ENCODE data around the gene DLG2.

DLG2 gene

DNA sequence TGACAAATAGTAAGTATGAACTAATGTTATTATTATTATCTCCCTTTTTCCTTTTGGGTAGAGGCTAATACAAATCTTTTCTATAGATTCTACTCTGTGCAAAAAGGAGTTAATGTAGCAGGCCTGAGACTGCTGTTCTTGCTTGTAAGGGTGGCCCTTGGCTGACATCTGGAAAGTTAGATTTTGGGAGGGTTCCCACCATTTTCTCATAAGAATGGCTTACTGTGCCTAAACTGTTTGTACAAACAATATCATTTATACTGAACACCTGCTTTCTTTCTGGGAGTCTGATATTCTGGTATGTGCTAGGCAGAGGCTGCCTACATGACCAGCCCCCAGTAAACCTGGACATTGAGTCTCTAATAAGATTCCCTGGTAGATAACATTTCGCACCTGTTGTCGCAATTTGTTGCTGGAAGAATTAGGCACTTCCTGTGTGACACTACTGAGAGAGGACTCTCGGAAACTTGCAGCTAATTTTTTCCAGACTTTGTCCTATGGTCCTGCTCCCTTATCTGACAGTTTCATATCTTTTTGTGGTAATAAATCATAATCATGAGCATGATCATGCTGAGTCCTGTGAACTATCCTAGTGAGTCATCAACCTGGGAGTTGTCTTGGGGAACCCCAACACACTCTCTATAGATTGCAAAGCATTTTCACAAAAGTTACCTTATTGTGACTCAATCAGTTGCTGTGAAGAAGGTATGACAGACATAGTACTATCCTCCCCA lies 2083.3 kb downstream of the DLG2 start:
- peaks cover 0 to 5% of the 10 kb centered on the region in 2 donors for H3K4me1 Mint-ChIP-seq
- peak; percentile 73 to 92 for ATAC-seq (replicated peaks)
- DNase-seq = no peak
- H3K27me3 Mint-ChIP-seq = peaks cover 19% of the 10 kb centered on the region in 2 donors
- H3K4me3 Mint-ChIP-seq = no peak overlapping the region
- no peaks in the 10 kb centered on the region for H3K36me3 Mint-ChIP-seq
- H3K27ac Mint-ChIP-seq = no peak overlapping the region
- no peaks in the 10 kb centered on the region for H3K9me3 Mint-ChIP-seq

DNA sequence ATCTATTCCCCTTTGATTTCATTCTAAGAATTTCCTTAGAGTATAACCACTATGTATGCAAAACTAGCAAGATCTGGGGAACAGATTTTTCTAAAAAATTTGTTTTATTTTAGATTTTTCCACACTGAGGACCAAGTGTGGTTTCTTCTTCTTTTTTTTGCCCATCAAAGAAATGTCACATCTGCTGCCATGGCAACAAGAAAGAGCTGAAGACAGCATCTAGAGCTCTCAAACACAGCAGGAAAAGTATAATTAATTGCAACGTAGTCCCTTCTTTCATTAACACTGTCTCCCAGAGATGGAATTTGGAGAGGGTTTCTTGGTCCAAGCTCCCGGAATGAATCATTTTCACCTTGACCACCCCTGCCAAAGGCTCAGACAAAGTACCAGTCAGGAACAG lies 2084.3 kb downstream of the DLG2 start:
- ATAC-seq (replicated peaks) (no peak), DNase-seq (no peak)
- H3K4me1 Mint-ChIP-seq = peaks cover 0 to 5% of the 10 kb centered on the region in 2 donors
- H3K36me3 Mint-ChIP-seq = no peaks in the 10 kb centered on the region
- H3K27ac Mint-ChIP-seq = no peak overlapping the region
- no peaks in the 10 kb centered on the region for H3K9me3 Mint-ChIP-seq
- H3K27me3 Mint-ChIP-seq = peaks cover 18 to 19% of the 10 kb centered on the region in 2 donors
- no peak overlapping the region for H3K4me3 Mint-ChIP-seq

DNA sequence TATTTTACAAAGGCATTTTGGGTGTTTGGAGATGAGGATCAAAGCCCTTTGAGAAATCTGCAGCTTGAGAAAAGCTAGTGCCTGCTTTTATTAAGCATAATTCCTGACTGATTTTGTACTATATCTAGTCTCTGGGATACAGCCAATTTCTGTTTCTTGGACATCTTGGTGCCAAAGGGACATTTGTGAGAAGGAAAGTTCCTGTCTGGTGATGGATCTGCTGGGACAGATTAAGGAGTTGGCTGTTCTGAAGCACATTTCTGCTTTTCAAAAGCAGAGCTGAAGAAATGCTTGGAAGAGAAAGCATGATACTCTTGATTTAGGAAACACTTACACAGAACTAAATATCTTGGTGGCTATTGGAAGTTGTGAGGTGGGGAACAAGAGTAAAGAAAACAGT lies 2086.4 kb downstream of the DLG2 start:
- H3K4me3 Mint-ChIP-seq = no peak overlapping the region
- no peaks in the 10 kb centered on the region for H3K36me3 Mint-ChIP-seq
- H3K27me3 Mint-ChIP-seq = peaks cover 24% of the 10 kb centered on the region in 2 donors
- H3K9me3 Mint-ChIP-seq = no peaks in the 10 kb centered on the region
- no peak overlapping the region for H3K27ac Mint-ChIP-seq
- no peak for ATAC-seq (replicated peaks)
- DNase-seq = no peak
- peaks cover 0 to 5% of the 10 kb centered on the region in 2 donors for H3K4me1 Mint-ChIP-seq

DNA sequence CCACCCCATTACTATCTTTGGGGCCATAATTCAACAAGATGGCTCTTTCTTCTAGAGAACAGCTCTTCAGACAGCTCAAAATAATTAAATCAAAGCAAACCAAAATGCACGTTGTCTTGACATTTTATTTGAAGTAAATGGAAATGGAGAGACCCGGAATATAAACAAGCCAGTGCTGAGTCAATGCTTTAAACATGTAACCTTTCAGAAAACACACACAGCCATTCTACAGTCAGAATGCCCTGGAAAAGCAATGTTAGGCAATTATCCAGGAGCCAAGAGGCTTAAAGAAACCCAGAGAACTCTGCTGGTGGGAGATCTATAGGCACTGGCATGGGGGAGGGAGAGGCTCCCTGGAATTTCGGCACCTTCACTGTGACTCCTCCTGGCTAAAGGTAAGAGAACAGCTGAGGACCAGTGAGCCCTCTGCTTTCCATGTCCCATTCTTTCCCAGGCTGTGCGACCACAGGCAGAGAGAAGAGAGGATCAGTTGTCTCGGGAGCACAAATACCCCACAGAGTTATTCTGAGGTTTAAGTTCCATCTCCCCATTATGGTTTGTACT lies 2086.9 kb downstream of the DLG2 start:
- Mint-ChIP-seq H3K36me3 (no peaks in the 10 kb centered on the region), H3K27me3 (peaks cover 20% of the 10 kb centered on the region in 2 donors)

DNA sequence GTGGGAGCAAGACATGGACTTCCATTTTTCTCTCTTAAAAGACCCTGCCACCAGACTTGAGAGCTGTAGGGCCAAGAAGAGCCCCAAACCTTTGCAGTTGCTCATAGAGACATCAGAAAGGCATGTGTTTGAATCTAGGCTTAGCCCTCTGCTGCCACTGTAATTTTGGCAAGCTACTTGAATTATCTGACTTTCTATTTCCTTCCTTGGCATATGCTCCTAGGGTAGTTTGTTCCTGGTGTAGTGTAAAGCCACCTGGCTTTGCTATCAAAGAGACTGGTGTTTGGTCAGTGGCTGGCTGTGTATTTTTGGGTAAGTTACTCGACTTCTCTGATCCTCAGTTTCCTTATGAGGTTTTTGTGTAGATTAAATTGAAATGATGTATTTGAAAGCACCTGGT lies 2088.9 kb downstream of the DLG2 start:
- Mint-ChIP-seq H3K36me3 (no peaks in the 10 kb centered on the region), H3K27ac (no peak overlapping the region)
- no peak for ATAC-seq (replicated peaks)

More for the DNA sequence above, 2086.9 kb downstream of the DLG2 start:
- Mint-ChIP-seq H3K9me3 (no peaks in the 10 kb centered on the region), H3K27ac (no peak overlapping the region), H3K4me1 (peaks cover 0 to 5% of the 10 kb centered on the region in 2 donors), H3K4me3 (no peak overlapping the region)
- ATAC-seq (replicated peaks) (no peak), DNase-seq (no peak)

DNA sequence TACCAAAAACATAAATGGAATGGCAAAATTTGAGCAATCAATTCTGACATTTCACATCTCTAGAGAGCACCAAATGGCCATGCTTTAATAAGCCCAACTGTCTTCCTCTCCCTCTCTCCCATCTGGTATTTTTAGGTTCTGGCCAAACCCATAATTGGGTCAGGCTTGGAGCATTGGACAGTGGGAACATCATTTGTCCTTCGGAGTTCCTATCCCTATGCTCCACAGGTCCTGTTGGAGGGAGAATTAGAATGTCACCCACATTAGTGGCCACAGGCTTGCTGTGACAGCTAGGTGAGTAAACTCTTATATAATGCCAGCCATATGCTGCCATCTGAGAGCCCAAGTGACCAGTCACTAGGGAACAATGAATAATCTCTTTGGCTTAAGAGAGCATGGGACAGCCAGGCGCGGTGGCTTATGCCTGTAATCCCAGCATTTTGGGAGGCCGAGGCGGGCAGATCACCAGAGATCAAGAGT lies 2090.0 kb downstream of the DLG2 start:
- ATAC-seq (replicated peaks) = no peak
- peaks cover 24 to 30% of the 10 kb centered on the region in 2 donors for H3K27me3 Mint-ChIP-seq
- no peaks in the 10 kb centered on the region for H3K9me3 Mint-ChIP-seq
- no peak overlapping the region for H3K4me3 Mint-ChIP-seq
- no peak for DNase-seq
- H3K4me1 Mint-ChIP-seq = no peaks in the 10 kb centered on the region
- no peaks in the 10 kb centered on the region for H3K36me3 Mint-ChIP-seq
- no peak overlapping the region for H3K27ac Mint-ChIP-seq

More for the DNA sequence above, 2088.9 kb downstream of the DLG2 start:
- Mint-ChIP-seq H3K9me3 (no peaks in the 10 kb centered on the region), H3K27me3 (peaks cover 18 to 26% of the 10 kb centered on the region in 2 donors), H3K4me3 (no peak overlapping the region), H3K4me1 (no peaks in the 10 kb centered on the region)
- DNase-seq = no peak

DNA sequence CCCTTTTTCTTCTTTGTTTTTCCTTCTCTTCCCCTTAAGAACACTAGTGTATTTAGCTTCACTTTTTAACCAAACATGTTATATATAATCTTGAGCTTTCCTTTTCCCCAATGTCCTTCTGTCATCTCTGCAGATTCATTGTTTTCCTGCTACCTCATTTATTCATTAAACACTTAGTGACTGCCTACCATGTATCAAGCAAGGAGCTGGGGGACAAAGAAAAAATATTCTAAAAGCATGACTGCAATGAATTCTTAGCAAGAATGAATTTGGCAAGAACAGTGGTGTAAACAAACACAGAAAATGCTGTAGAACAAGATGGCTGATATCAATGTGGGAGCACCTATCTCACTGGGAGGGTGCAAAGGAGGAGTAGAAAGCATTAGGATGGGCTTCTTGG lies 2094.0 kb downstream of the DLG2 start:
- H3K36me3 Mint-ChIP-seq = no peaks in the 10 kb centered on the region
- H3K27me3 Mint-ChIP-seq = peaks cover 24% of the 10 kb centered on the region in 2 donors
- ATAC-seq (replicated peaks) (no peak), DNase-seq (no peak)
- H3K9me3 Mint-ChIP-seq = no peaks in the 10 kb centered on the region
- H3K4me3 Mint-ChIP-seq = no peak overlapping the region
- H3K4me1 Mint-ChIP-seq = no peaks in the 10 kb centered on the region
- H3K27ac Mint-ChIP-seq = no peak overlapping the region

DNA sequence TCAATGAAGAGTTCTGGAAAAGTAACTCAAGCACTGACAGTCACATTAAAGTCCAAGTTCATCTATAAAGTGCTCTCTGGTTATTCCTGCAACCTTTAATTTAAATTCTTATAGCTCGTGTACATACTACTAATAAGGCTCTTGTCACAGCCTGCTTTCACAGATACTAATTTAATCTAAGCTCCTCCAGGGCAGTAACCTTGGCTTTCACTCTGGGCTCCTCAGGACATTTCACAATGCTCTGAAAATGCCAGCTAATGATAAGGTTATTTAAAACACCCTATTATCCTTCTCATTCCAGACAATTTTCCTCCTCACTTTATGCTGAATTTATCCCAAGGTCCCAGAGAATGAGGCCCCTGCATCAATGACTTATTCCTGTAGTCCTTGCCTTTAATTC lies 2098.3 kb downstream of the DLG2 start:
- H3K4me1 Mint-ChIP-seq = no peaks in the 10 kb centered on the region
- peaks cover 21 to 37% of the 10 kb centered on the region in 2 donors for H3K27me3 Mint-ChIP-seq
- ATAC-seq (replicated peaks) (no peak), DNase-seq (no peak)
- H3K27ac Mint-ChIP-seq = no peak overlapping the region
- no peaks in the 10 kb centered on the region for H3K36me3 Mint-ChIP-seq
- H3K4me3 Mint-ChIP-seq = no peak overlapping the region
- H3K9me3 Mint-ChIP-seq = no peaks in the 10 kb centered on the region

DNA sequence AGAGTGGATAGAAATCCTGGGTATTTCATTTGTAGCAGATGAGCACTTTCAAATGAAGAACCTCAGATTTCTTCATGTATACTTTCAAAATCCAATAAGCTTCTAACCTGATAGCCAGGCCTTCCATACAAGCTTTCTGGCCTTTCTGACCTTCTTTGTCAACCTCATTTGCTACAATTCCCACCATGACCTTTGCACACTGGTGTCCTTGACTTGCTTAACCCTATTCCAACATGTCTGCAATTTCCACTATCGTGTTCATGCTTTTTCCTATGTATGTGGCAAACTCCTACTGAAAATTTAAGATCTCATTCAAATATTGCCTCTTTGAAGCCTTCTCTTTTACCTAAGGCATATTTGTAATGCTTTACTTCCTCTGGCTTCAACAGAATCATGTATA lies 2098.9 kb downstream of the DLG2 start:
- no peak overlapping the region for H3K4me3 Mint-ChIP-seq
- H3K4me1 Mint-ChIP-seq = no peaks in the 10 kb centered on the region
- peaks cover 14 to 33% of the 10 kb centered on the region in 2 donors for H3K27me3 Mint-ChIP-seq
- no peak for ATAC-seq (replicated peaks)
- H3K9me3 Mint-ChIP-seq = no peaks in the 10 kb centered on the region
- H3K27ac Mint-ChIP-seq = no peak overlapping the region
- no peaks in the 10 kb centered on the region for H3K36me3 Mint-ChIP-seq
- no peak for DNase-seq

DNA sequence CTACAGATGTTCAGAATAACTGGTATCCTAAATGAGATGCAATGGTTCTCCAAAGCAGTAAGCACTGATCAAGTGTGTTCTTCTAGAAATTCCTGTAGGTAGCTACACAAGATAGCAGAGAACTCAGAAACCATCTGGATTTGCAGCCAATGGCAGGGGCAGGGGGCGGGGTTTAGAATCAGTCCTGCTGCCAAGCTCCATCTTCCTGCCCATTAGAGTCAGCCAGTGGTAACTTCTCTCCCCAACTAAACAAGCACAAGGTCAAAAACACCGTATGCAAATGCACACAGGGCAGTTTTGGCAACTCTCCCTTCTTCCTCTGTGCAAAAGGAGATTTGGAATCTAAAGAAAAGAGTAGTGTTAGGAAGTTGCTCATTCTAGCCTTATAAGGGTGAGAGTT lies 2103.5 kb downstream of the DLG2 start:
- no peaks in the 10 kb centered on the region for H3K9me3 Mint-ChIP-seq
- H3K4me1 Mint-ChIP-seq = peaks cover 0 to 3% of the 10 kb centered on the region in 2 donors
- H3K27ac Mint-ChIP-seq = no peak overlapping the region
- ATAC-seq (replicated peaks) = no peak
- peaks cover 11 to 22% of the 10 kb centered on the region in 2 donors for H3K27me3 Mint-ChIP-seq
- H3K36me3 Mint-ChIP-seq = no peaks in the 10 kb centered on the region
- DNase-seq = no peak
- no peak overlapping the region for H3K4me3 Mint-ChIP-seq

DNA sequence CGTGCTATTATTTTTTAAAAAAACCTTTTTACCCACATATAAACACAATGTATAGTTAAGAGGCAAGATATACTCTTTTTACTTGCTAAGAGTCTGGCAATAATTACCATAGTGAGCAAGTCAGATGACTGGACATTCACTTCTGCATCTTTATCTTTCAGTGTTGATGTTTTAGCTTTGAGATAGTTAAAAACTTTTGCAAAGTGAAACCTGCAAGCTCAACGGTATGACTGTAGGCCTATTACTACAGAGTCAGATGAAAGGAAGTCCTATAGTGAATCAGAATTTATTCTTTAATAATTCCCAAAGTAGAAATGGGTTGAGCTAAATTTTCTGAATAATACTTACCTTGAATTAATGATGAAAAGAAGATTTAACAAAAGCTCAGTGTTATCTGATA lies 2104.2 kb downstream of the DLG2 start:
- H3K36me3 Mint-ChIP-seq = no peaks in the 10 kb centered on the region
- no peak overlapping the region for H3K4me3 Mint-ChIP-seq
- peaks cover 0 to 3% of the 10 kb centered on the region in 2 donors for H3K4me1 Mint-ChIP-seq
- H3K9me3 Mint-ChIP-seq = no peaks in the 10 kb centered on the region
- no peak for DNase-seq
- no peak overlapping the region for H3K27ac Mint-ChIP-seq
- ATAC-seq (replicated peaks) = no peak
- H3K27me3 Mint-ChIP-seq = peaks cover 8 to 22% of the 10 kb centered on the region in 2 donors

DNA sequence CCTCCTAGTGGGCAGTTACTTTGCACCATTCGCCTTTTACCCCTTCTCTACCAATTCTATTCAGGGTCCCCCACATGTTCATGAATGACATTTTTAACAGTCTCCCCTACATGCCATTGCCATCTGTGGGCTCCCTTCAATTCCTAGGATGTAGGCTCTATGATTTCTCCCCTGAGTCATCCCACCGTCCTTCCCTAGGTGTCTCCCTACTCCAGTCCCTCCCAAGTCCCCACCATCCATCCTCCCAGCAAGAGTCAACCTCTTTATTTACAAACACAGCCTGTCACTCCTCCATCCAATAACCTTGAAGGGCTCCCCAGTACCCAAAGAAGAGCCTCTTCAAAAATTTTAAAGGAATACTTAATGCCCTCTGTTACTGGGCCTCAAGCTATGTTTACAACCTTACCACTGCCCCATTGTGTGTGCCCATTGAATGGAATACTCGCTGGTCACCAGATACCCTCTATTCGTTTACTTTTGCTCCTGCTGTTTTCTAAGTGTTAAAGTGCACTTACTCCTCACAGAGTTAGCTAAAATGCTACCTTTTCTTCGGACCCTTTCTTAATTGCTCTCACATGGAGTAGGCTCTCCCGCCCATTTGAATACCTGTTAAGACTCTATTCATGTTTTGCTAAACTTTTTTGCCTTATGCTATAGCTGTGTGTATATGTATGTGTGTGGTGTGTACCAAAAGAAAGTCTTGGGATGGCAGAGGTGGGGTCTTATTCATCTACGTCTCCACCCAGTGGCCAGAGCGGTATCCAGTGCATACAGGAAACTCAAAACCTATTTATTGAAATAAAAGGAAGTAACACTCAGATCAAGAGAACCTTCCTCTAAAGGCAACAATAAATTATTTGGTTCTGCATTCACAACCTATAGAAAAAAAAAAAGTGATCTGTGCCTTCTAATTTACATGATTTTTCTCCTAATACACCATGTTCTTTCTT lies 2105.2 kb downstream of the DLG2 start:
- no peak overlapping the region for H3K27ac Mint-ChIP-seq
- no peak overlapping the region for H3K4me3 Mint-ChIP-seq
- ATAC-seq (replicated peaks) (peak; percentile 70 to 76), DNase-seq (no peak)
- peaks cover 8 to 22% of the 10 kb centered on the region in 2 donors for H3K27me3 Mint-ChIP-seq
- H3K9me3 Mint-ChIP-seq = peaks cover 0 to 3% of the 10 kb centered on the region in 2 donors
- no peaks in the 10 kb centered on the region for H3K36me3 Mint-ChIP-seq
- H3K4me1 Mint-ChIP-seq = peaks cover 0 to 3% of the 10 kb centered on the region in 2 donors

DNA sequence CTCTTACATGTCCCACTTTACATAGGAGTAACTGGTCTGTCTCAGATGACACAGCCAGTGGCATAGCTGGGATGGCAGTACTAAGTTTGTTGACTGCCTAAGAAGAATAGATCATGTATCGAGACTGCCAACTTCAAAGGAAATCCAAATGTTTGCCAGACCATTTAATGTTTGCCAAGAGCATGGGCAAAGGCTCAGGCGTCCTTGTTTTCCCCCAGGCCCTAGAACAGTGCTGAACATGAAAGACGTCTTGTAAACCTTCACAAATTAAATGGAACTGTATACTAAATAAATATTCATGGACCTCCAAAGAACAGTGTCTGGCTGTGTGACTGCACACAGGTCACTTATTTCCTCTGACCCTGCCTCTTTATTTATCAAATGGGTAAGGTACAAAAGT lies 2106.3 kb downstream of the DLG2 start:
- Mint-ChIP-seq H3K4me3 (no peak overlapping the region), H3K27me3 (peaks cover 8 to 11% of the 10 kb centered on the region in 2 donors), H3K36me3 (no peaks in the 10 kb centered on the region), H3K27ac (no peak overlapping the region), H3K9me3 (peaks cover 0 to 7% of the 10 kb centered on the region in 2 donors), H3K4me1 (peaks cover 0 to 3% of the 10 kb centered on the region in 2 donors)
- no peak for DNase-seq
- peak in 1 of 2 donors; percentile 21 for ATAC-seq (replicated peaks)

DNA sequence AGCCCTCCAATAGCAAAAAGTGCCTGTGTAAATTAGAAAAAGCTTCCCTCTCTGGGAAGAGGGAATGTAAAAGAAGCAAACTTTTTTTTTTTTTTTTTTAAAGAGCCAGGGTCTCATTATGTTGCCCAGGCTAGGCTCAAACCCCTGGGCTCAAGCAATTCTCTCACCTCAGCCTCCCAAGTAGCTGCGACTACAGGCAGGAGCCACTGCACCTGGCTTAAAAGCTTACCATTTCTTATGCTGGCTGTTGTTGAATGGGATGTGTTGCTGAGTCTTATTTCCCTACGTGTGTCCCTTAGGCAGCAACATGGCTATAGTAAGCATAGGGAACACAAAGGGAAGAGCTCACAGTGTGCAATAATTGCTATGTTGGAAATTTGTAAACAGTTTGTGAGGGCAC lies 2115.5 kb downstream of the DLG2 start:
- no peak for DNase-seq
- H3K4me3 Mint-ChIP-seq = no peak overlapping the region
- H3K27me3 Mint-ChIP-seq = no peaks in the 10 kb centered on the region
- ATAC-seq (replicated peaks) = no peak
- peaks cover 0 to 5% of the 10 kb centered on the region in 2 donors for H3K9me3 Mint-ChIP-seq
- H3K4me1 Mint-ChIP-seq = no peaks in the 10 kb centered on the region
- H3K36me3 Mint-ChIP-seq = no peaks in the 10 kb centered on the region
- H3K27ac Mint-ChIP-seq = no peak overlapping the region

All from stimulated activated naive B cell treated with anti-CD40 and anti-IgM and Interleukin-4, amounts not matched to agents 10 μg/mL and 1 μg/mL and 100 μg/mL, for 72 hours (primary cell).